Retinal pigment epithelial cell (primary cell): ENCODE measurements around the gene ARHGAP26.
"Not testable (repeated sequence)": the region's sequence is repeated elsewhere in the genome, so short reads cannot be mapped to it uniquely, and the experiment has no call there.

ENCODE experiments used
- DNase-seq: peaks from one replicate; pipeline ENCODE4 v3.0.0-alpha.2; 2010; ENCODE audit warnings: low read depth
- H3K4me3 ChIP-seq: 2 replicates; pipeline ENCODE4 v1.5.1; 2011; ENCODE audit warnings: mild to moderate bottlenecking, low read length, control low read depth, moderate library complexity
- CTCF ChIP-seq: conservative IDR thresholded peaks from 2 replicates; pipeline ENCODE4 v1.5.1; 2011; ENCODE audit warnings: low read depth, low read length, control low read depth, inconsistent platforms

ARHGAP26 gene

GRCh38 chr5:143201589-143201988, 431.4 kb downstream of the ARHGAP26 start:
- H3K4me3 ChIP-seq, result no peak overlapping the region
- TF ChIP-seq CTCF, result no peak
- DNase-seq, result no peak

DNA sequence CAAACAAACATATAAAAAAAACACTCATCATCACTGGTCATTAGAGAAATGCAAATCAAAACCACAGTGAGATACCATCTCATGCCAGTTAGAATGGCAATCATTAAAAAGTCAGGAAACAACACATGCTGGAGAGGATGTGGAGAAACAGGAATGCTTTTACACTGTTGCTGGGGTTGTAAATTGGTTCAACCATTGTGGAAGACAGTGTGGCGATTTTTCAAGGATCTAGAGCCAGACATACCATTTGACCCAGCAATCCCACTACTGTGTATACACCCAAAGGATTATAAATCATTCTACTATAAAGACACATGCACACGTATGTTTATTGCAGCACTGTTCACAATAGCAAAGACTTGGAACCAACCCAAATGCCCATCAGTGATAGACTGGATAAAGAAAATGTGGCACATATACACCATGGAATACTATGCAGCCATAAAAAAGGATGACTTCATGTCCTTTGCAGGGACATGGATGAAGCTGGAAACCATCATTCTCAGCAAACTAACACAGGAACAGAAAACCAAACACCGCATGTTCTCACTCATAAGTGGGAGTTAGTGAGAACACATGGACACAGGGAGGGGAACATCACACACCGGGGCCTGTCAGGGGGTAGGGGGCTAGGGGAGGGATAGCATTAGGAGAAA, 433.3 kb downstream of the ARHGAP26 start:
- not testable (repeated sequence) for DNase-seq, H3K4me3 ChIP-seq

DNA sequence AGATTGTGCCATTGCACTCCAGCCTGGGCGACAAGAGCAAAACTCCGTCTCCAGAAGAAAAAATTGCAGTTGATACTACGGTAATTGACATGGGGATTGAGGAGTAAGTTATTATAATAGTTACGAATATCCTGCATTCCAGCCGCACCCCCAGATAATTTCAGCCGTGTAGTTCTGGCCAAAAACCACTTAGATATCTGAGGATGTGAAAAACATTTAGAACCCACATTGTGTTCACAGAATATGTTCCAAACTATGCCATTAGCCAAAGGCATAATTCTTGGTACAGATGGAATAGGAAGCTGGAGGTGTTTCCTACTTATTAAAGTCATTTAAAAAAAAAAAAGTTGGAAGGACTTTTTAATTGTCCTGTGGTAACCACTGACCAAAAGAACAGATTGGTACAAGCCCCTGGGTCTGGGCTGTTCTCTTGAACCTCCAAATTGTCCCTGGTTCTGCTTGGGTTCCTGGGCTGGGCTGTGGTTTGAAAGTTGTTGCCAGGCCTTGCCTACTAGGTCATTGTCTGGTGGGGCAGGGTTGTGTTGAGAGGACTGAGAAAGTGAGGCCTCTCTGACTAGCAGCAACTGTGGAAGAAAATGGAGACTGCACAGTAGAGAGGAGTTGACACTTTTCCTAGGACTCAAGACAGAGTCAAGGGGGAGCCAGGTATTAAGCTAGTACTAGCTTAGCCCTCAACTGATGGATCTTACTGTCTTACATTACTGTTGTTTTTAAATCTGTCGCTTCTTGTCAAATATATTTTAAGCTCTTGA, 434.5 kb downstream of the ARHGAP26 start:
- DNase-seq, result no peak
- no peak for TF ChIP-seq CTCF
- no peak overlapping the region for H3K4me3 ChIP-seq

DNA sequence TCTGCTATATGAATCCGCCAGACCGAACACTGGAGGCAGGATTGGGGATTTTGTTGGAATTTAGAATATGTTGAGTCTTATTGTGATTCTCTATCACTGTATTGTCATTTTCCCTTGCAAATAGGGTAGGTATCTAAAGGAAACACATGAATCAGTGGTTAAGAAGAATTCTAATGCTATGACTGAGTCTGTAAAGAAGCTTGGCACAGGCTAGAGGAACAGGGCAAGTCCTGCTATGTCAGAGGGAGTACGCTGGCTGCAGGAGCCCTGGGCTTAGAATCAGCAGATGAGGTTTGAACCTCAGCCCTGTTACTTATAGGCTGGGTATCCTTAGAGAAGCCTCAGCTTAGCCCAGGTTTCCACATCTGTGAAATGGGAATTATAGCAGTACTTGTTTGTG, 435.2 kb downstream of the ARHGAP26 start:
- no peak for TF ChIP-seq CTCF
- no peak overlapping the region for H3K4me3 ChIP-seq
- peak; percentile 82 for DNase-seq

GRCh38 chr5:143205883-143206195, 435.7 kb downstream of the ARHGAP26 start:
- no peak for TF ChIP-seq CTCF
- DNase-seq, result no peak
- no peak overlapping the region for H3K4me3 ChIP-seq

DNA sequence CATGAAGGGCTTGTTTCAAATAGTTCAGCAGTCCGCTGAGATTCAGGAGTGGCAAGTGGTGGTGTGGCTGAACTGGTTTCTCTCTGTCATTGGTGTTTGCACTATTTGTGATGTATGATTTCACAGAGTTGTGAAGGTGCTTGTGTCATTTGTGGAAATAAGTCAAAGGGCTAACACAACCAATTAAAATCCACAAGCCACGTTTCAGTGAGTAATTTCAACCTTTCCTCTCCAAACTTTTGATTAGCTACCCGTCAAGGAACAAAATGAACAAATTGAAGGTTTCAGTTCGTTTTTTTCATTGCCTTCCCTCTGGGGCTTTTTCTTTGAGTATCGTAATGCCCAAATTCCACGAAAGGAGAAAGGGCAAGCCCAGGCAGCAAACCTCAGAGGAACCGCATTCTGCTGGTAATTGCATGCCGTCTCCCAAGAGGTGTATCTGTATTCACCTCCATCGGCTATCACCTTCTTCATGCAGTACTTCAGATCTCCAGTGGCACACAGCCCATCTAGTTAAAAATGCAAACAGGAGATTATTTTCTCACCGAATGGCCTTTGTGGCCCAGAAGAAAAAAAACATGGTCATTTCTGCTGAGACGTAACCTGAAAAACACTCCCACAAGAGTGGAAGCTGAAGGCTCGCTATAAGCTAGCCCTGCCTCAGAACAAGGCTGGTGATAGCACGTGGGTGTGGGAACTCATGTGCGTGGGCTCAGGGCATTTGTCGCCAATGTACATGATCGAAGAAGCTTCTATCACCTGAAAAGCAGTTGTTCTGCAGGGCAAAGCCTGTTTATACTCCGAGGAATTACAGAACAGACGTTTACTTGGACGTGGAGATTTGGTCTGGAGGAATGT, 436.2 kb downstream of the ARHGAP26 start:
- no peak for TF ChIP-seq CTCF
- DNase-seq, result no peak
- no peak overlapping the region for H3K4me3 ChIP-seq

- H3K4me3 ChIP-seq, result no peak overlapping the region
- TF ChIP-seq CTCF, result no peak
Observed at GRCh38 chr5:143207058-143207457, 436.9 kb downstream of the ARHGAP26 start.

More at GRCh38 chr5:143207058-143207457, 436.9 kb downstream of the ARHGAP26 start:
- DNase-seq, result no peak
